ENCODE measurements around the gene HK2.

DNA sequence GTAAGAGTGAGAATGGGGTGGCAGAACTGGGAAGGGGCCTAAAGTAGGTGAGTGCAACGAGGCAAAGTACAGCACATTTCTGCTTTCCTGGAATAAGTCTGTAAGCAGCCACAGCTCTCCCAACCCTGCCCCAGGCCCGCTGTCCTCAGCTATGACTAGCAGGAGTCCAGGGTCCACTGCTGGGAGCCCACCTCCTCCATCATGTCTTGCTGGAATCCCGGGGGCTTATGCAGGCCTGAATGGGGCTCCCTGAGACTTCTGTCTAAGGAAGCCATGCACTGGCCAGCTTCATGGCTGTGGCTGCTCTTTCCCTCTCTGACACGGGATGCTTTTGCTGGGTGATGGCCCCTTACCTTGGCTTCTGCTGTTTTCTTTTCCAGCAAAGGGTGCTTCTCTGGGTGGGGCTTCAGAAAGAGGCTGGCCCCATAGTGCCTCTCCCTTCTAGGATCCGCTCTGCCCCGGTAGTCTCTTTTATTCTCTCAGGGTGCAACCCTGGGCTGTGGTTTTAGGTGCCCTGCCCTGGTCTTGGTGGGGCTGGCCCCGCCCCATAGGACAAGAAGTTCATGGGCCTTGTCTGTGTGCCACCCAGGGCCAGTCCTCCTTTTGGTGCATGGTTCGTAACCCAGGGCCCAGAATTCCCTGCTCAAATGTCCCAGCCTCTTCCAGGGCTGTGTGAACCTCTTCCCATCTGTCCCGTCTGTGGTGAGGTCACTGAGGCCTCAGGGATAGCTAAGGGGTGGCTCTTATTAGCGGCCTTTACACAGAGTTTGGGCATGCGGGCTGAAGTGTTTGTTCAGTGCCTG, 90.7 kb downstream of the HK2 start:
- TF ChIP-seq POLR2AphosphoS5 (IDR thresholded peaks at IDR 0.05; ENCODE audit: low read depth), result no peak
- TF ChIP-seq, protein P1, sequence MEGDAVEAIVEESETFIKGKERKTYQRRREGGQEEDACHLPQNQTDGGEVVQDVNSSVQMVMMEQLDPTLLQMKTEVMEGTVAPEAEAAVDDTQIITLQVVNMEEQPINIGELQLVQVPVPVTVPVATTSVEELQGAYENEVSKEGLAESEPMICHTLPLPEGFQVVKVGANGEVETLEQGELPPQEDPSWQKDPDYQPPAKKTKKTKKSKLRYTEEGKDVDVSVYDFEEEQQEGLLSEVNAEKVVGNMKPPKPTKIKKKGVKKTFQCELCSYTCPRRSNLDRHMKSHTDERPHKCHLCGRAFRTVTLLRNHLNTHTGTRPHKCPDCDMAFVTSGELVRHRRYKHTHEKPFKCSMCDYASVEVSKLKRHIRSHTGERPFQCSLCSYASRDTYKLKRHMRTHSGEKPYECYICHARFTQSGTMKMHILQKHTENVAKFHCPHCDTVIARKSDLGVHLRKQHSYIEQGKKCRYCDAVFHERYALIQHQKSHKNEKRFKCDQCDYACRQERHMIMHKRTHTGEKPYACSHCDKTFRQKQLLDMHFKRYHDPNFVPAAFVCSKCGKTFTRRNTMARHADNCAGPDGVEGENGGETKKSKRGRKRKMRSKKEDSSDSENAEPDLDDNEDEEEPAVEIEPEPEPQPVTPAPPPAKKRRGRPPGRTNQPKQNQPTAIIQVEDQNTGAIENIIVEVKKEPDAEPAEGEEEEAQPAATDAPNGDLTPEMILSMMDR (IDR thresholded peaks at IDR 0.05; ENCODE audit: insufficient read depth, low read length), result no peak
- TF ChIP-seq, protein P2, sequence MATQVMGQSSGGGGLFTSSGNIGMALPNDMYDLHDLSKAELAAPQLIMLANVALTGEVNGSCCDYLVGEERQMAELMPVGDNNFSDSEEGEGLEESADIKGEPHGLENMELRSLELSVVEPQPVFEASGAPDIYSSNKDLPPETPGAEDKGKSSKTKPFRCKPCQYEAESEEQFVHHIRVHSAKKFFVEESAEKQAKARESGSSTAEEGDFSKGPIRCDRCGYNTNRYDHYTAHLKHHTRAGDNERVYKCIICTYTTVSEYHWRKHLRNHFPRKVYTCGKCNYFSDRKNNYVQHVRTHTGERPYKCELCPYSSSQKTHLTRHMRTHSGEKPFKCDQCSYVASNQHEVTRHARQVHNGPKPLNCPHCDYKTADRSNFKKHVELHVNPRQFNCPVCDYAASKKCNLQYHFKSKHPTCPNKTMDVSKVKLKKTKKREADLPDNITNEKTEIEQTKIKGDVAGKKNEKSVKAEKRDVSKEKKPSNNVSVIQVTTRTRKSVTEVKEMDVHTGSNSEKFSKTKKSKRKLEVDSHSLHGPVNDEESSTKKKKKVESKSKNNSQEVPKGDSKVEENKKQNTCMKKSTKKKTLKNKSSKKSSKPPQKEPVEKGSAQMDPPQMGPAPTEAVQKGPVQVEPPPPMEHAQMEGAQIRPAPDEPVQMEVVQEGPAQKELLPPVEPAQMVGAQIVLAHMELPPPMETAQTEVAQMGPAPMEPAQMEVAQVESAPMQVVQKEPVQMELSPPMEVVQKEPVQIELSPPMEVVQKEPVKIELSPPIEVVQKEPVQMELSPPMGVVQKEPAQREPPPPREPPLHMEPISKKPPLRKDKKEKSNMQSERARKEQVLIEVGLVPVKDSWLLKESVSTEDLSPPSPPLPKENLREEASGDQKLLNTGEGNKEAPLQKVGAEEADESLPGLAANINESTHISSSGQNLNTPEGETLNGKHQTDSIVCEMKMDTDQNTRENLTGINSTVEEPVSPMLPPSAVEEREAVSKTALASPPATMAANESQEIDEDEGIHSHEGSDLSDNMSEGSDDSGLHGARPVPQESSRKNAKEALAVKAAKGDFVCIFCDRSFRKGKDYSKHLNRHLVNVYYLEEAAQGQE (IDR thresholded peaks at IDR 0.05; ENCODE audit: insufficient replicate concordance, low read depth), result no peak
